Keratinocyte (primary cell): ENCODE measurements around the gene PLAC9. TPM values are rescaled to one million over a fixed set of nuclear protein-coding genes. Genes with fewer than 3 reads are reported as not detected.

Source experiments
- DNase-seq: peaks from one replicate; pipeline ENCODE4 v3.0.0-alpha.2; 2011; ENCODE audit warnings: low read depth, missing footprints, low spot score
- FAIRE-seq: peaks from 2 replicates; lab custom pipeline; 2011; peaks lifted over from hg19 to GRCh38; lab: Jason Lieb, UNC
- H2AFZ ChIP-seq: 2 replicates; pipeline ENCODE4 v1.6.0; 2012; ENCODE audit warnings: low read length, control low read depth, inconsistent platforms; ENCODE audit not compliant: control insufficient read depth
- H3K27ac ChIP-seq: 2 replicates; pipeline ENCODE4 v1.5.1; 2011; ENCODE audit warnings: low read length; ENCODE audit not compliant: control insufficient read depth, insufficient read depth
- H3K27me3 ChIP-seq: 3 replicates; pipeline ENCODE4 v1.6.0; 2011; ENCODE audit warnings: low read length; ENCODE audit not compliant: control insufficient read depth, insufficient read depth; ENCODE audit errors: extremely low read depth
- H3K36me3 ChIP-seq, 2 experiments: 2 replicates in 1 of 2; 3 replicates in 1 of 2; pipeline ENCODE4 v1.5.1; 2011; ENCODE audit warnings: low read length in 2 of 2, mild to moderate bottlenecking in 1 of 2; ENCODE audit not compliant: control insufficient read depth in 2 of 2, insufficient read depth in 2 of 2; ENCODE audit errors: extremely low read depth in 1 of 2
- H3K4me1 ChIP-seq: 3 replicates; pipeline ENCODE4 v1.5.1; 2011; ENCODE audit warnings: low read length; ENCODE audit not compliant: control insufficient read depth, insufficient read depth; ENCODE audit errors: extremely low read depth
- H3K4me2 ChIP-seq: 3 replicates; pipeline ENCODE4 v1.6.0; 2011; ENCODE audit warnings: low read depth, low read length; ENCODE audit not compliant: control insufficient read depth, insufficient read depth; ENCODE audit errors: extremely low read depth
- H3K4me3 ChIP-seq, 3 experiments: fragments of 200-600 bp in 1 of 3; sonication (generic) in 1 of 3; 2 replicates in 2 of 3; 3 replicates in 1 of 3; pipeline ENCODE4 v1.5.1; 2011 to 2016; ENCODE audit warnings: low read length in 3 of 3, mild to moderate bottlenecking in 3 of 3, control low read depth in 2 of 3, inconsistent platforms in 1 of 3, low read depth in 1 of 3, mixed read lengths in 1 of 3, mixed run types in 1 of 3, moderate library complexity in 1 of 3; ENCODE audit not compliant: control insufficient read depth in 2 of 3, insufficient read depth in 2 of 3; ENCODE audit errors: extremely low read depth in 1 of 3
- H3K79me2 ChIP-seq: 2 replicates; pipeline ENCODE4 v1.6.0; 2012; ENCODE audit warnings: low read length; ENCODE audit not compliant: control insufficient read depth, insufficient read depth
- H3K9ac ChIP-seq: 3 replicates; pipeline ENCODE4 v1.6.0; 2011; ENCODE audit warnings: low read length; ENCODE audit not compliant: control insufficient read depth, insufficient read depth; ENCODE audit errors: extremely low read depth
- H3K9me1 ChIP-seq: 3 replicates; pipeline ENCODE4 v1.6.0; 2011; ENCODE audit warnings: low read length; ENCODE audit not compliant: control insufficient read depth, insufficient read depth; ENCODE audit errors: extremely low read depth
- H3K9me3 ChIP-seq: 2 replicates; pipeline ENCODE4 v1.5.1; 2012; ENCODE audit warnings: low read depth, low read length; ENCODE audit not compliant: control insufficient read depth
- H4K20me1 ChIP-seq: 3 replicates; pipeline ENCODE4 v1.6.0; 2011; ENCODE audit warnings: low read length; ENCODE audit not compliant: control insufficient read depth, insufficient read depth; ENCODE audit errors: extremely low read depth
- EZH2 ChIP-seq: IDR thresholded peaks from one replicate; pipeline ENCODE4 v1.6.1; 2012; ENCODE audit warnings: inconsistent platforms, mild to moderate bottlenecking, low read length, moderate library complexity
- dilution Hi-C: fragments of 300-500 bp; cut with MboI; formaldehyde crosslinking; loops from one replicate; pipeline ENCODE4 v1.7.0; 2020; ENCODE audit warnings: low sequenced_read_pairs; ENCODE audit not compliant: extremely low pct_ligation_motif_present
- polyA plus RNA-seq, 5 experiments: library from polyadenylated mRNA; depleted of rRNA in 3 of 5; stranded (reverse) in 3 of 5; stranded (forward) in 1 of 5; unstranded in 1 of 5; fragments of >200 nt; gene quantifications; 1 replicate in 1 of 5; 2 replicates in 3 of 5; 3 replicates in 1 of 5; pipeline versions ENCODE4 v1.2.1 to v1.2.3, GENCODE V29; 2011 to 2012; ENCODE audit warnings: missing spikeins in 2 of 5, low read depth in 1 of 5, low replicate concordance in 1 of 5
- TF ChIP-seq, protein P1 (sequence below), 3 experiments: IDR thresholded peaks in 1 of 3; conservative IDR thresholded peaks in 1 of 3; optimal IDR thresholded peaks in 1 of 3; 2 replicates in 2 of 3; 3 replicates in 1 of 3; pipeline versions ENCODE3 to v1.5.1; 2011; ENCODE audit warnings: low read length in 3 of 3, mild to moderate bottlenecking in 3 of 3, moderate library complexity in 2 of 3, control low read depth in 1 of 3, inconsistent platforms in 1 of 3; ENCODE audit not compliant: insufficient read depth in 2 of 3; ENCODE audit errors: extremely low read depth in 1 of 3

Gene PLAC9
- polyA plus RNA-seq, 1 donor (not counting 4 experiments of a cell fraction or from before 2014, with no cell fraction given) = 0.39 TPM

GRCh38 chr10:80172896-80173295, 40.4 kb downstream of the PLAC9 start:
- Histone ChIP-seq H3K4me3 (no peak overlapping the region), H2AFZ (no peak overlapping the region), H3K79me2 (peaks cover 11% of the 10 kb centered on the region), H3K9me3 (no peaks in the 10 kb centered on the region), H3K9ac (no peak overlapping the region), H3K9me1 (no peaks in the 10 kb centered on the region), H3K36me3 (peaks cover 13 to 15% of the 10 kb centered on the region in 2 experiments), H4K20me1 (peaks cover 6% of the 10 kb centered on the region), H3K4me1 (peaks cover 22% of the 10 kb centered on the region), H3K27me3 (no peaks in the 10 kb centered on the region), H3K27ac (no peak overlapping the region), H3K4me2 (no peak overlapping the region)
- FAIRE-seq = no peak
- dilution Hi-C loops = no loop called here
- DNase-seq = no peak
- TF ChIP-seq EZH2 = no peak
- TF ChIP-seq, protein P1, sequence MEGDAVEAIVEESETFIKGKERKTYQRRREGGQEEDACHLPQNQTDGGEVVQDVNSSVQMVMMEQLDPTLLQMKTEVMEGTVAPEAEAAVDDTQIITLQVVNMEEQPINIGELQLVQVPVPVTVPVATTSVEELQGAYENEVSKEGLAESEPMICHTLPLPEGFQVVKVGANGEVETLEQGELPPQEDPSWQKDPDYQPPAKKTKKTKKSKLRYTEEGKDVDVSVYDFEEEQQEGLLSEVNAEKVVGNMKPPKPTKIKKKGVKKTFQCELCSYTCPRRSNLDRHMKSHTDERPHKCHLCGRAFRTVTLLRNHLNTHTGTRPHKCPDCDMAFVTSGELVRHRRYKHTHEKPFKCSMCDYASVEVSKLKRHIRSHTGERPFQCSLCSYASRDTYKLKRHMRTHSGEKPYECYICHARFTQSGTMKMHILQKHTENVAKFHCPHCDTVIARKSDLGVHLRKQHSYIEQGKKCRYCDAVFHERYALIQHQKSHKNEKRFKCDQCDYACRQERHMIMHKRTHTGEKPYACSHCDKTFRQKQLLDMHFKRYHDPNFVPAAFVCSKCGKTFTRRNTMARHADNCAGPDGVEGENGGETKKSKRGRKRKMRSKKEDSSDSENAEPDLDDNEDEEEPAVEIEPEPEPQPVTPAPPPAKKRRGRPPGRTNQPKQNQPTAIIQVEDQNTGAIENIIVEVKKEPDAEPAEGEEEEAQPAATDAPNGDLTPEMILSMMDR (optimal IDR thresholded peaks at IDR 0.05 in 1 of 3, IDR thresholded peaks at IDR 0.05 in 1 of 3, conservative IDR thresholded peaks at IDR 0.05 in 1 of 3; ENCODE audit: extremely low read depth in 1 of 3, insufficient read depth in 2 of 3, low read length in 3 of 3) = no peak

DNA sequence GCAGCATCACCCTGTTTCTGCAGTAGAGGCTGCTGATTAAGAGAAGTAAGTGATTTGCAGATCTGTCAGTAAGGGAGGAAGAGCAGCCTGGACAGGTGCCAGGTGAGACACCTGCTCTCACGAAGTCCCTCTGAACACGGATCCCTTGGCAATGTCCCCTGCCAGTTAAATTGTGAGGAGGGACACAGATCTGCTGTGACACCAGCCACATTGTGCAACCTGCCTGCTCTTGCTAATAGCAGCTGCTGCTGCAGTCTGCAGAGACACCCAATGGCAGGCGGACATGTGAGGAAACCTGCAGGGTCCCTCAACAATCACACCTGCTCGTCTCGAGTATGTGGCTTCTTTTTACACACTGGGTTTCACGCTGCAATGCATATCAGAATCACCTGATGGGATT, 40.9 kb downstream of the PLAC9 start:
- peaks cover 17% of the 10 kb centered on the region for H3K79me2 ChIP-seq
- H3K36me3 ChIP-seq = peaks cover 11 to 15% of the 10 kb centered on the region in 2 experiments
- no peak overlapping the region for H3K4me2 ChIP-seq
- no peaks in the 10 kb centered on the region for H3K9me1 ChIP-seq
- no peaks in the 10 kb centered on the region for H3K9me3 ChIP-seq
- H3K4me3 ChIP-seq = no peak overlapping the region
- peaks cover 22% of the 10 kb centered on the region for H3K4me1 ChIP-seq
- no peaks in the 10 kb centered on the region for H3K27me3 ChIP-seq
- dilution Hi-C loops = no loop called here
- H4K20me1 ChIP-seq = peaks cover 6% of the 10 kb centered on the region
- no peak overlapping the region for H3K9ac ChIP-seq
- no peak for DNase-seq
- no peak overlapping the region for H3K27ac ChIP-seq
- FAIRE-seq = peak; percentile 63
- H2AFZ ChIP-seq = no peak overlapping the region
- TF ChIP-seq EZH2 = no peak
